Head of caudate nucleus (tissue), 42 donors: ENCODE results near the gene WDR64.
"Not testable (repeated sequence)": the region's sequence is repeated elsewhere in the genome, so short reads cannot be mapped to it uniquely, and the experiment has no call there.

ENCODE experiments used
- DNase-seq, 42 donors: peaks; one replicate each; pipeline versions ENCODE4 v3.0.0 to v3.0.0-alpha.2; 2020 to 2021; ENCODE audit warnings: mixed read lengths in 7 of 42
- intact Hi-C: fragments of 100-400 bp; cut with DNase I; formaldehyde crosslinking; loops from one replicate; pipeline ENCODE4 v1.15.0; 2022

Gene WDR64

DNA sequence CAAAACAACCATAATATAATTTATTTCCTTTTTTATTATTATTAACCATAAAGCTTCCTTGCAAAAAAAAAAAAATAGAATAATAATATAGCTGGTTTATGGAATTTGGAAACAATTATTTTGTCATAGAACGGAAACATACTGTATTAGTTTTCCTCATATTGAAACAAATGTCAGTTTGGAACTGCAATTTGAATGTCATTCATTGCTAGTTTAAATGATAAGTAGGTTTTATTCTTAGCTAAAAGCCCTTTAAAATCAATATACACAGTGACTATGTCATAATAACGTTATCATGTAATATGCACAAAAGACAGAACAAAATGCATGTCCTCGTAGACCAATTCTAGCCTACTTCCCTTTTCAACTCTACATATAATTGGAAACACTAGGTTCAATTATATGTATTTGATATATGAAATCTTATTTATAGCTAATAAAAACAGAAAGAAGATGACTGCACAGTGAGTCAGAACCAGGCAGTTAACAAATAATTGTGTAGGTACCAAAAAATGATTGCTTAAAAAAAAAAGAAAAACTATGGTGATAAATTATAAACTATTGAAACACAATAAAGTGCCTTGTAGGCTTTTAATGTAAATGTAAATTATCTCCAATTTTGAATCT lies 110.7 kb downstream of the WDR64 start:
- no peak for DNase-seq
- intact Hi-C loops: no loop called here

DNA sequence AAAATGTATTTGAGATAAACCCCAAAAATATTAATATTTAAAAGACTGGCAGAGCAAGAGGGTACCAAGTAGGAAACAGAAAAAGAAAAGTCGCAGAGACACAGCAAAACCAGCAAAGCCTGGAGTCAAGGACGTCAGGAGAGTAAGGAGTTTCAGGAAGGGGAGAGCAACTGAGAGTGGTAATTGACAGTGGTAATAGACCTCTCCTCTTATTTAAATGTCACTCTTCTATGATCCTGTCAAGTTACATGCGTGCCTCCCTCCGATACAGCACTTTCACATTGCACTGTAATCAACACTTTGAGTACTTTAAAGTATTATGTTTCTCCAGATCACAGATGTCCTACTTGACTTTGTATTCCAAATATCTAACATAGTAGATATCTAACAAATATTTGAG lies 113.3 kb downstream of the WDR64 start:
- no peak for DNase-seq
- intact Hi-C loops: no loop called here

DNA sequence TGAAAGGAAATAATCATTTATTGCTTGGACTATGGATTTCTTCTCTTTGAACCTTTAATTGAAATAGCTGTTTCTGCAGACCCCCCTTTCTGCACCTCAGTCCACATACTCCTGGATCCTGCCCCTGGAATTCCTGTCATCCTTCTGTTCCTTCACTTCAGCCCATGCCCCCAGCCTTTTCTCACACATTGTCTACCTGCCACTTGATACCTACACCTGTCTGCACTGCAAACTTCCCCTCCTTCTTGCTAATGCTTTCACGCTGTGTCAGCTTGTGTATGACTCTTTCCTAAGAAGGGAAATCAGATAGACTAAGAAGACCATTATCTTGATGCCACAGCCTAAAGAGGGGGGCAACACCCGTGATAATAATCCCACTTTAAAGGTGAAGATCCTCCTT lies 115.7 kb downstream of the WDR64 start:
- DNase-seq: no peak
- intact Hi-C loops: no loop called here

DNA sequence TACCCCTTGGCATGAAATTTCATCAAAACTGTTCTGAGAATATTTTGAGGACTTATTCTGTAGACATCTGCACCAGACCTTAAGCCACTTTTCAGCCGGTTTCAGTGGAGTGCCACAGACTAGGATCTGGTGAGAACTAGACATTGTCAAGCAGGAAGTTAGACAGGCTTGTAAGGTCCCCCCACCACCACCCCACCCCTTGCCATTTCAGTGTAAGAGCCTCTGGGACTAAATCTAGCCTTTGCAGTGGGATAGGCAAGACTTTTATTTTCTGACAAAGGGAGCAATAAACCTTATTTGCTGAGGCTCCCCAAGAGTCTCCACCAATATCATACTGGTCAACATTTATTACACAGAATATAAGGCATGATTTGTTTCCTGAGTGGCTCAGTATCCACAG lies 118.0 kb downstream of the WDR64 start:
- intact Hi-C loops: no loop called here
- DNase-seq: no peak

DNA sequence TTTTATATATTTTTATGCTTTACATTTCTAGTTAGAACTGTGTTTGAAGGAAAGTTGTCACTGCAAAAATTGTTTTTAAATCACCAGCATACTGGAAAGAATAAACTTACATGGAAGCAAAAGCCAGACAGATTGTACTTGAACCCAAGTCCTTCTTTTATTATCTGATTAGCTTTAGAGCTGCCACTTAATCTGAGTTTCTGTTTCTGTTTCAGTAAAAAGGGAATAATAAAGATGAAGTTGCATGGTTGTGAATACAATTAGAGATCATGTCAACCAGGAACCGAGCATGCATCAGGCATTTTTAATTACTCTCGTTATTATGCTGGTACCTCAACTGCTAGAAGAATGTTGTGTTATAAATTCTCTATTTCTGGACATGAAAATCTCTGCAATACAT lies 119.0 kb downstream of the WDR64 start:
- intact Hi-C loops: no loop called here
- DNase-seq: no peak

DNA sequence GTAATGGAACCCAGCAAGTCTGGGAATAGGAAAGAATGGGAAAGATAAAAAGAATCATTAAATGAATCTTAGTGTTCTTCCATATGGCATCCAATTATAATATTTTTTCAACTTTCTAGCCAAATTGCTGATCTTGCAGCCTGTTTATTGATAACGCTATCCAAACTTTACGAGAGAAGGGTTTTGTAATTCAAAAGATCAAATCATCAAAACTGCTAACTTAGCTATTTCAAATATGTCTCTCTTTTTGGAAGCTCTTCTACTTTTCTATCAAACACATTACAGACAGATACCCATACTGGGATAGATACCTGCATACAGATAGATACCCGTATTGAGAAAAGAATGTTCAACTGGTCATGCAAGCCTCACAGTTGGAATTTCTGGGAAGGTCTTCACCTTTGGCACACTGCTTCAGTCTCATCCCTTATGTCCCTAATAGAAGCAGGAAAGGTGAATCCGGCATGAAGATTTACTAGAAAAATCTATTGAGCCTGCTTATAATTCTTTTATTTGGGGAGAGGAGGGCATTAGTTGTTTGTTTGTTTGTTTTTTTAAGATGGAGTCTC lies 120.9 kb downstream of the WDR64 start:
- DNase-seq: no peak
- intact Hi-C loops: no loop called here

DNA sequence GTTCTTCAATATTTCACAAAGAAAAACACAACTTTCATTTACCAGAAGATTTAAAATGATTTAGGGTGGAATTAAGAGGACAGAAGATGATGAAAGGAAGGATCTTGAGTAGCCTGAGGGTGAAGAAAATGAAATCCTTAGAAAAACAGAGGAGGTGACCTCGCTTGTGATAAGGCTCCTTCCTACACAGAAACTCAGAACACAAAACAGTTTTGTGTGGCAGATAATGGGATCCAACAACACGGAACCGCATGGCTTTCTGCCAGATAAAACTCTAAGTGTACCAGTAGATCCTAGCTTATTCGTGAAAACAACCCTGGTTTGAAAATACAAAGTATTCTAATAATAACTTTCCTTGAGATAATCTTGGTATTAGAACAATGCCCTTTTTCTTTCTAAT lies 121.9 kb downstream of the WDR64 start:
- no peak for DNase-seq
- intact Hi-C loops: no loop called here

DNA sequence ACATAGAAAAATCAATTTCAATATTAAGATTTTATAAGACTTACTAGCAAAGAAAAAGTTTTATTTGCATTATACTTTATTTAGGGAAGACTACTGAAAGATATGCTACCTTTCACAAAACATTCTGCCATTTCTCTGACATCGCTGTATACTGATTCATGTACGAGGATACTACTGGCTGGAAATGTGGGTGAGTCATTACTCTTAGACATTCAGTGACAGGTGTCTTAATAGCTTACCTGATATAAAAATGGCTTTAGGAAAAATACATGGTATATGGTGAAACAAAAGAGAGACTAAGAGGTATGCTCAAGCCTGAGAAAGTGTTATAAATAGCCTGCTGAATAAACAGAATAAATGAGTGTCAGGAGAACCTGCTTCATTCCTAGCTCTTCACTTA lies 122.9 kb downstream of the WDR64 start:
- intact Hi-C loops: no loop called here
- DNase-seq: no peak

DNA sequence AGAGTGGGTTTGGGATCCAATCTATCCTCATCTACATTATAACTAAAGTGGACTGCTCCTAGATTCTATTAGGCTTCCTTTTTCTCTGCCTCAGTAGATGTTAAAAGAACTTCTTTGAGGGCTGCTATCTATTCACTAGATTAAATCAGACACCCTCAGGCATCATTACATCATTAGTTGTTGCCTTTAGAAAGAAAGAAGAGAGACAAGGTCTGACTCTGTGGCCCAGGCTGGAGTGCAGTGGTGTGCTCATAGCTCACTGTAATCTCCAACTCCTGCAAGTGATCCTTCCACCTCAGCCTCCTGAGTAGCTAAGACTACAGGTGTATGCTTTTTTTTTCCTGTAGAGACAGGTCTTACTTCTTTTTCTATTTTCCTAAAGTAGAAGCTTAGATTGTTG lies 124.8 kb downstream of the WDR64 start:
- intact Hi-C loops: no loop called here
- DNase-seq: no peak

DNA sequence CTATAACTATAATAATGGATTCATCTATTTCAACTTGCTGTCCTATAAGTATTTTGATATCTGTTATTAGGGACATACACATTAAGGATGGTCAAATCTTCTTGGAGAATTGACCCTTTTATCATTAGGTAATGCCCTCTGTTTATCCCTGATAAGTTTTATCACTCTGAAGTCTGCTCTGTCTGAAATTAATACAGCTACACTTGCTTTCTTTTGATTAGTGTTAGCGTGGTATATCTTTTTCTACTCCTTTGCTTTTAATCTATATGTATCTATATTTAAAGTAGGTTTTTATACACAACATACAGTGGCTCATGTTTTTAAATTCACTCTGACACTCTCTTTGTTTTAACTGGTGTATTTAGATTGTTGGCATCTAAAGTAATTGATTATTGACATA lies 126.0 kb downstream of the WDR64 start:
- no peak for DNase-seq
- intact Hi-C loops: no loop called here

DNA sequence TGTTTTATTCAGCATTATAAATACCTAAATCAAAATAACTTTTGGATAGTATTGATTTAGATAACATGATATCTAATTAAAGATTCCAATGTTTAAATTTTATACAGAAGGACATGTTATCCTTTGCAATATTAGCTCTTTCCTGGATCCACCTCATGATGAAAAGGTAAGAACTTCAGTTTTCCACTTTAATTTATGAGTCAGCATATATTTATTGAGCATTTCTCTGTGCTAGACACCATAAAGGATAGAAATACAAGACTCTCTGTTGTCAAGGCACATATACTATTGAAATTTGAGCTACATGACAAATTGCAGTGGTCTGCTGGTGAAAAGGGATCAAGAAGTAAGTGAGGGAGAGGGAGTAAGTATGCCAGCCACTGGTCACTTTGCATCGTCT lies 127.8 kb downstream of the WDR64 start:
- intact Hi-C loops: no loop called here
- no peak for DNase-seq

DNA sequence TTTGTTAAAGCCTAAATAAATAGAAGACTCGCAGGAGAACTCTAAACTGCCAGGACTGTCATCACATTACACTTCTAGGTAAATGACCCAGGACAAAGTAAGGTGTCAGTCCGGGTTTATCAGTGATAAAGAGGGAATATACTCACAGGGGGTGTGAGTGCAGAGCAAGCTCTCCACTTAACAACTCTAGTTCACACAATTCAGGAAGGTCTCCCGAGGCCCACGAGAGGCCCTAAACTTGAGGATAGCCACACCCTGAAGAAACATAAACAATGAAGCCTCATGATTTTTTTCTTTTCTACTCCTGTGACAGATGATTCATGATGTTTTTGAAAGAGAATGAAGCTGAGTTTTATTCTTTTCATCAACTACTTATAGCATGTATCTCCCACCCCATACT lies 130.3 kb downstream of the WDR64 start:
- intact Hi-C loops: no loop called here
- no peak for DNase-seq

DNA sequence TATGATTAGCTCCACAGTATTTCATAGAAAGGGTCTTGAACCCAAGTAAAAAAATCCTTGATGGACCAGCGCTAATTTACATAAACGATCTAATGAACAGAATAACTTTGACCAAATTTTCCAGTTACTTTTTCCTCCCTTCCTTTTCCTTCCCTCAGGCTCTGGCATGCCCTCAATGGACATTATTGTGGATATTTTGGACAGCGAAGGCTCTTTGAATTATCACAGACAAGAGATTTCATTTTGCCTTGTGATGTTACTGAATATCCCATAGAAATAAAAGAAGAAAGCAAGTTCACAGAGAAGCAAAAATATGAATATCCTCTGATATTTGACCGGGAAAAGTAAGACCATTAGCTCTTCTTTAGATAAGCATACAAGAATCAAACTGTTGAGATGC lies 135.6 kb downstream of the WDR64 start:
- intact Hi-C loops: no loop called here
- no peak for DNase-seq

DNA sequence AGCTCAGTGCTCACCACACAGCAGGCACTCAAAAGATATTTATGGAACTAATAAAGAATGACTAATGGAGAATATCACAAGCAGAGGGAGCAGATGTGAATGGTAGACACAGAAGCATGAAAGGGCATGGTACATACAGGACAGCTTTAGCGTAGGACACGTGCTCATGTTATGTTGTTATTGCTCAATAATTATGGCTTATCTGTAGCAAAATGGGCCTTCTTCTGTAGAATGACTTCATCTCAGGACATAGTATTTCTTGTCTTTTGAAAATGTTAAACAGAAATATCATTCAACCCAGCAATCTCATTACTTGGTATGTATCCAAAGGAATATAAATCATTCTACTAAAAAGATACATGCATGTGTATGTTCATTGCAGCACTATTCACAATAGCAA lies 137.0 kb downstream of the WDR64 start:
- no peak for DNase-seq

DNA sequence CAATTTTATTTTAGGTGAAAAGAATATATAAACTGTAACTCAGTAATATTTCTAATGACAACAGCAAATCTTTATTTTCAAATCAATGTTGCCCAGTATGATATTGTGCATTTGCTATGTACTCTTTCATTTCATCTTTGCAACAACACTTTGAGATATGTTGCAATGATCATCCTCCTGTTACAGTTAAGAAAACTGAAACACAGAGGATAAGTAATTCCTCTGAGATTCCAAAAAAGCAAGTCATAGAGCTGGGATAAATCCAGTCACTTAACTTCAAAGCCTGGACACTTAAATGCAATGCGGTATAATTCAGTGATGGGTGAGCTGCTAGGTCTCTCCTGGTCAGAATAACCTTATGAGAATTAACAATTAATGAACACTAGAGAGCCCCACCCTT lies 147.3 kb downstream of the WDR64 start:
- intact Hi-C loops: no loop called here
- no peak for DNase-seq

More for the DNA sequence above, 137.0 kb downstream of the WDR64 start:
- intact Hi-C loops: no loop called here

DNA sequence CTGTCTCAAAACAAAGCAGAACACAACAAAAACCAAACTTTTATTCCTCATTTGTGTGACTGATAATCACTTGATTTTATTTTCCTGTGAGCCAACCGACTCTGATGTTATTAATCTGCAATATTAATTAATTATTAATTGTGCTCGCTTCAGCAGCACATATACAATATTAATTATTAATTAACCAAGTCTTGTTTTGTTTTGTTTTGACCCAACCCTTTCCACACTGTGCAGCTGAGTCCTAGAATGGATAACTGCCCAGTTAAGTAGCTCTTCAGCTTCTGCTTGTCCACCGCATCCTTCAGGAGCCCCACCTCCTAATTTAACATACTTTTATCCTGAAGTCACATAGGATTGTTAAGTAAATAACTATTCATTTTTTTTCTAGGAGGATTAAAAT lies 148.6 kb downstream of the WDR64 start:
- no peak for DNase-seq
- intact Hi-C loops: no loop called here

DNA sequence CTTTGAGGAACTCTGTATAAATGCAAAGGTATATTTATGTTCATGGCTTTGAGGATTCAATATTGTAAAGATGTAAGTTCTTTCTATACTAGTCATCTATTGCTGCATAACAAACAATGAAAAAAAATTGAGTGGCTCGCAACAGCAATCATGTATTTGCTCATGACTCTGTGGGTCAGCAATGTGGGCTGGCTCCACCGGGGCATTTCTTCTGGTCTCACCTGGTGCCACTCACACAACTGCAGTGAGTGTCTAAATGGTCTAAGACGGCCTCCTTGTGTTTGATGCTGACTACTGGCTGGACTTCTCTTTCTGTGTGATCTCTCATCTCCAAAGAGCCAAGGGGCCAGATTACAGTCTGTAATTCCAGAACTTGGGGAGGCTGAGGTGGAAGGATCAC lies 150.8 kb downstream of the WDR64 start:
- intact Hi-C loops: no loop called here
- no peak for DNase-seq

DNA sequence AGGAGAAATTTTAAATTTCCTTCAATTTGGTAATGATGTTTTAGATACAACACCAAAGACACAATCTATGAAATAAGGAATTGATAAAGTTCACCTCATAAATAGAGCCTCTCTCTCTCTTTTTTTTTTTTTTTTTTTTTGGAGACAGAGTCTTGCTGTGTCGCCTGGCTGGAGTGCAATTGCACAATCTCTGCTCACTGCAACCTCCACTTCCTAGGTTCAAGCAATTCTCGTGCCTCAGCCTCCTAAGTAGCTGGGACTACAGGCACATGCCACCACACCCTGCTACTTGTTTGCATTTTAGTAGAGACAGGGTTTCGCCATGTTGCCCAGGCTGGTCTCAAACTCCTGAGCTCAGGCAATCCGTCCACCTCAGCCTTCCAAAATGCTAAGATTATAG lies 152.6 kb downstream of the WDR64 start:
- intact Hi-C loops, DNase-seq: not testable (repeated sequence)

DNA sequence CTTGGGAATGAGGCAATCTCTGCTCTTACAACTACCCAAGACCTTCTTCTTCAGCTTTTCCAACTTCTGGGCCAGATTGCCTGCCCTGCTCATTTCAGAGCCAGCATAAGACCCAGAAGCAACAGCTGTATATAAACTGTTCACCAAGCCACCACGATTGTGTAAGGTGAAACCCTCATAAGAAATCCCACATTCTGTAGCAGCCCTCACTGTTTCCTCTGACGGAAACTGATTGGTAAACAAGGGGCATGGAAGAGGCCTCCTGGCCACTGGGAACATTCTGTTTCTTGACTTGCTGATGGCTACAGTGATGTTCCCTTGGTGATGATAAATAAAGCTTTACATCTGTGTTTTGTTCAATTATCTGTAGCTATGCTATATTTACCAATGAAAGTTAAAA lies 156.2 kb downstream of the WDR64 start:
- intact Hi-C loops: no loop called here
- DNase-seq: no peak

DNA sequence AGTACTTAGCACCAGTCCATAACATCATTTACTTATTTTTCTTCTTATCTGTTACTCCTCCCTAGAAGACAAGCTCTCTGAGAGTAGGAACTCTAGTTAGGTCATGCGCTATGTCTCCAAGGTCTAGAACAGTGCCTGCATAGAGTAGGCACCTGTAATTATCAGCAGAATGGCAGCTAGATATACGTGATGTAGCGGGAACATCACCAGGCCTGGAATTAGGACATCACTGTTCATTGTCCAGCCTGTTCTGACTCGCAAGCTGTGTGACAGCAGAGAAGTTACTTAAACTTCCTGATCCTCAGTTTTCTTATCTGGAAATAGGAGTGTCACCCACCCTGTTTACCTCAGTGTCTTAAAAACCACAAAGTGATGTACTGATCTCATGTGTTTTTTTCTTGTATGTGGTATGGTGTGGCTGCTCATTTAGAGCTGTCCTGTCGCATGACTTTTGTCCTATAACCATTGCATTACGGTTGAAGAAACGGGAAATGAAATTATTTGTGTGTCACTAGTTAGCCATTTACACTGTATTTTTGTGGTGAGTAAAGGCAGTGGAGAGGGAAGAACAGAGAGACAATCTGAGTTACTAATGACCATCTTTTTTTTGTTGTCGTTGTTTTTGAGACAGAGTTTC lies 158.8 kb downstream of the WDR64 start:
- no peak for DNase-seq
- intact Hi-C loops: no loop called here

DNA sequence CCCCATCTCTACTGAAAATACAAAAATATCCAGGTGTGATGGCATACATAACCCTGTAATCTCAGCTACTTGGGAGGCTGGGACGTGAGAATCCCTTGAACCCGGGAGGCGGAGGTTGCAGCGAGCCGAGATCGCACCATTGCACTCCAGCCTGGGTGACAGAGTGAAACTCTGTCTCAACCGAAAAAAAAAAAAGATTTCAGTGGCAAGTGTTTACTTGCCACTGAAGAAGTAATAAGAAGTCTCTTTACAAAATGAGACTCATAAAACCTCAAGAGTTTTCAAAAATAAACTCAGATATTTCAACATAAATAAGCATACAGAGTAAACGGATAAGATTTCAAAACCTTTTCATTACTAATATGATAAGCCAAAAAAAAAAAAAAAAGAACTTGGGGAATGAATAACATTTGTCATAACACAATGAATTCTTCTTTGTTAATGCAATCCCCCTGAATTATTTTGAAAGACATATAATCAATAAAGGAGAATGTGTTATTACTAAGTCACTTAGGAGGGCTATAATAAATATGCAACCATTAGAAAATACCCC lies 161.8 kb downstream of the WDR64 start:
- no peak for DNase-seq
- intact Hi-C loops: no loop called here
